ENCODE measurements around the gene INAFM2. TPM values are rescaled to one million over a fixed set of nuclear protein-coding genes. Genes with fewer than 3 reads are reported as not detected.

INAFM2 gene
- total RNA-seq, 1 donor from 2014 or later: 25.5 TPM

DNA sequence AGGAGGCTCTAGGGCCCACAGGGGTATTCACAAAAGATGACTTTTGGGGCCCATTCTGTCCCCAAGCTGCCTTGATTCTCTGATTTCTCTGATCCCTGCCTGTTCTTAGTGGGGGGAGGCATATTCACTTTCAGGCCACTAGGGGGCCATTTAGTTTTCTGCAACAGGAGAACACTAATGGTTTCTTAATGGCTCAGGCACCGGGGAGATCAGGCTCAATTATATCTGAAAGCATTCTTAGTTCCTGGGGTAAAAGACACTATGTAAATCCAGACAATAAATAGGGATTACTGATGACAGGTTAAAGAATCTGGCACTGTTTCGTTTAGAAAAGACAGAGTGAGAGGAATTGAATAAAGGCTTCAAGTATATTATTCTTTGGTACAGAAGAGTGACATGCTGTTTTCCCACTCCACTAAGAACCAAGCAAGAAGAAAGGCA lies 2.5 kb upstream of the INAFM2 start:
- peak; percentile 68 for DNase-seq (ENCODE audit: low spot score)
- intact Hi-C loops (cut with DNase I): no loop called here
- peak; percentile 54 for ATAC-seq

DNA sequence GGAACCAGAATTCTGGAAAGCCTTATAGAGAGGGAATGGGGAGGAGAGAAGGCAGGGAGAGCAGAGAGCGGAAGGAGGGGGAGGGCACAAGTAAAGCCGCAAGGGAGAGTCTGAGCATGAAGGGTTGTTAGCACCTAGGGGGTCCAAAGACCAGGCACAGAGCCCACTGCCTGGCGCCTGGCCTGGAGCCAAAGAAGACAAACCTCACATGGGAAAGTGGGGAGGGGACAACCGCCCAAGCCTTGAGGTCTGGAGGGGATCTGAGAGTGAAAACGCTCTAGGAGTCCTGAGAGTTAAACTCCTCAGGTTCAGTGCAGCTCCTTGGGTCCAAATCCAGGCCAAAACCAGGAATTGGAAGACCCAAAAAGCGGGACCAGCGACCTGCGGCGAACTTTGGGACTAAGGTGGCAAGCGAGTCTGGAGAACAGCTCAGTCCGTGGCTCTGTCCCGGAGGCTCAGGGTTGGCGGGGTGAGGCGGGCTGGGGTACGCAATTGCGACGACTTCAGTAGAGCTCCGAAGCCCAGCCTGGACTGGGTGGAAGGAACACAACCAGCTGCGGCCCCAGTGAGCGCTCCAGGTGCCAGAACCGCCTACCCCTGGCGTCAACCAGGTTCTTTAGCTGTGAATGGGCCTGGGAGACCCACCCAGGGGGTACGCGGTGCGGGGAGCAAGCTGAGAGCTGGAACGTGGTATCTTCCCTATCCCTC lies 807 bp upstream of the INAFM2 start:
- intact Hi-C loops (cut with DNase I): no loop called here
- DNase-seq (ENCODE audit: low spot score) (peak; percentile 72), ATAC-seq (peak; percentile 38)

DNA sequence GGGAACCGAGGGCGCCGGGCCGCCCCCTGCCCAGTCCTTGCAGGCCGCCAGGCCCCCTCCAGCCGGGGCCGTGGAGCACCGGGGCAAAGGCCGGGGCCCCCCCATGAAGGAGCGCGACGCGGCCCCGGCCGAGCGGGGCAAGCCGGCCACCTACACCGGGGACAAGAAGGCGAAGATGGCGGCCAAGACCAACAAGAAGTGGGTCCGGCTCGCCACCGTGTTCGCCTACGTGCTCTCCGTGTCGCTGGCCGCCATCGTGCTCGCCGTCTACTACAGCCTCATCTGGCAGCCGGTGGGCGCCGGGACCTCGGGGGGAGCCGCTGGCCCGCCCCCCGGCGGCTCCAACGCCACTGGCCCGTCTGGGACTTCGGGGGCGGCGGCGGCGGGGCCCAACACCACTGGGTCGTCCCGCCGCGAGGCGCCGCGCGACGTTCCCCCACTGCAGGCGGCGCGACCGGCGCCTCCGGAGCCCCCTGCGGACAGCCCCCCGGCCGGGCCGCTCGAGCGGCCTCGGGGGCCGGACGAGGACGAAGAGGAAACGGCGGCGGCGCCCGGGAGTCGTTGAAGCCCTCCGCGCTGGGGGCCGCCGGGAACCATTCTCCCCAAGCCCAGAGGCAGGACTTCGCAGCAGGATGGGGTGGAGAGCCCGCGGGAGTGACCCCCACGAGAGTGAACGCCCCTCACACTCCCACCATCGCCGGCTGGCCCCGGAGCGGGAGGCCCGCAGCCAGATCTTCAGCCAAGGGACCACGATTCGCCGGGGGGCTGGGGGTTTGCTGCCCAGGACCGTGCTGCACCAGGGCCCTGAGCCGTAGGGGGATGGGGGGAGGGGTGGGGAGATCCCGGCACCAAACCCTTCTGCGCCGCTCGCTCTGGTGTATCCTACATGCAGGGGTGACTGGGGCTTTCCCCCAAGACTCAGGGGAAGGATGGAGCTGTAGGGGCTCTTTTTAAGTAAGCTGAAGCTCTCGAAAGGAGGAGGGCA lies 753 bp downstream of the INAFM2 start:
- DNase-seq (ENCODE audit: low spot score) (peak; percentile 69), ATAC-seq (no peak)
- intact Hi-C loops (cut with DNase I): no loop called here

DNA sequence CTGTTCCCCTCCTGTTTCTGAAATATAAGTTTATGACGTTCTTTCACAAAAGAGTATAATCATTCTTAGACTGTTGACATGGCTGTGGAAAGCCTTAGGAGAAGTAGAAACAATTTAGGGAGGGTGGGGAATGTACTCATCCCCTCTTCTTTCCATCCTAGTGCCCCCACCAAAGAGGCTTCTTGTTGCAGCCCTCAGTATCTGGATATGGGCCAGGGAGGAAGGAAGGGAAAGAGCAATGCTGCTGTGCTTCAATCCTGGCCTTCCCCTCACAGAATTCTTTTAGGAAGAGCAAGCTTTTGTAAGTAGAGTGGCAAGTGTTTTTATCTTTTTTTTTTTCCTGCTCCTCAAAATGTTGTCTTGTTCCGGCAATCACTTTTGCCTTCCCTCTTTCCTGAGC lies 1.7 kb downstream of the INAFM2 start:
- intact Hi-C loops (cut with DNase I): loop anchor here (5.0 kb wide), 1 partner anchor 1058 kb away; no protein-coding TSS in a partner anchor
- DNase-seq (ENCODE audit: low spot score) (no peak), ATAC-seq (no peak)

DNA sequence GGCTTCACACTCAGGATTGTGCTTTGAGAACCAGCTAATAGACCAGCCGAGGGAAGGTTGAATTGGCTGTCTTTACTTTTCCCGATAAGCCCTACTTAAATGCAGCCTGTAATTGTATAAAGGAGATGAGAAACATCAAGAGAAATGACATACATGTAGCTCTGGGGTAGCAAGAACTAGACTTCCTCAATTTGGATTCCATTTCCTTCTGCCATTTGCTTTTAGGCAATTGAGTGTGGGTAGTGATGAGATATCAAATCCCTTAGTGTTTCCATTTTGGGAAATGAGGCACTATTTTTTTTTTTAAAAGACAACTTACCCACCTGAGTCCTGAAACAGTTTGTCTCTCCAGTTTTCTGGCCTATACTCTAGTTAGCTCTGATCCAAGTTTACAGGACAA lies 2.2 kb downstream of the INAFM2 start:
- intact Hi-C loops (cut with DNase I): loop anchor here (5.0 kb wide), 1 partner anchor 1058 kb away; no protein-coding TSS in a partner anchor

DNA sequence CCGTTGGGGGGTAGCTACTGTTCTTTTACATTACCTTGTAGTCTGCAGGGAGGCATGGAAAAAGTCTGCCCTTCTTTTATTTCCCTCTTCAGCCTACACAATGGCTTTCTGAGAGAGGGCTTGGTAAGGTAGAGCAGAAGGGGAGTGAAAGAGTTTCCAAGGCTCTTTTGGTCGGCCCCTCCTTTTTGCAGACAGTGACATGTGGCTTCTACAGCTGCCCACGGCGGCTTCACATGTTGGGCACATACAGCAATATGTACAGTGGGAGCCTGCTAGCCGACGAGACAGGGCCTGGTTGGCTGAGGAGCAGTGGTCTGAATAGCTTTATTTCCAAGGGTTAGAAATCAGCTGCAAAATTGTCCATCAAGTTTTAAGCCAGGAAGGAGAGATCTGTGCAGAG lies 4.0 kb downstream of the INAFM2 start:
- ATAC-seq: no peak
- no peak for DNase-seq (ENCODE audit: low spot score)
- intact Hi-C loops (cut with DNase I): loop anchor here (5.0 kb wide), 1 partner anchor 1060 kb away; no protein-coding TSS in a partner anchor

More for the DNA sequence above, 2.2 kb downstream of the INAFM2 start:
- ATAC-seq: no peak
- no peak for DNase-seq (ENCODE audit: low spot score)

DNA sequence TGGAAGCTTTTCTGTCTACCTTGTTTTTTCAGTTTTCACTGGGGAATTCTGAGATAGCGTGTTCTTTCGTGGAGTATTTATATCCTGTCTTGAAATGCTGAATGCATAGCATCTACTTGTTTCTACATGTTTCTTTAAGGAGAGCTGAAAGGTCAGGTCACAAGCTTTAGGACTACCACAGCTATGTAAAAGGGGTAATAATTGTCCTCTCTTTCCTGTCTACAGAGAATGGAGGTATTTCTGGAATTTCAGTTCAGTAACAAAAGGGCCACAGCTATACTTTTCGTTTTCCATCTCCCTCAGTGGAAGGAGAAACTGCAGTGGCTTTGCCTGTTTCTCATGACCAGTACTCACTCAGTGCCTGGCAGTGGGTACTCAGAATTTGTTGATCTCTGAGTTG lies 4.7 kb downstream of the INAFM2 start:
- intact Hi-C loops (cut with DNase I): loop anchor here (5.0 kb wide), 1 partner anchor 1061 kb away; no protein-coding TSS in a partner anchor
- ATAC-seq: no peak
- DNase-seq (ENCODE audit: low spot score): no peak

DNA sequence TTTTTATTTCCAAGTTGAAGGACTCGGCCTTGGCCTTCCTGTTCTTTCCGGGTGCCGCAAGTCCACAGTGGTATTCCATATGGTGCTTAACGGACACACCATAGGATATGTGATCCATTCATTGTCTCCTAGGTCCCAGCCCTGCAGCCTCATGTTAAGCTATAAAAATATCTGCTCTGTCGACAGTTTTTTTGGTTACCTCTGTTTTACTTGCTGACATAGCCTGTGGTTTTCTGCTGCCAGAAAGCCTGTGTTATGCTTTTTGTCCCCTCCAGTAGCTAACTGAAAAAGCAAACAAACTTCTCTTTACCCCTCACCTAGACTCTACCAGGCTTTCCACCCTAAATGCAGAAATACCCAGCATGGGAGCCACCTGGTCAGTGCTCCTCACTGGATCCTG lies 5.3 kb downstream of the INAFM2 start:
- ATAC-seq: no peak
- DNase-seq (ENCODE audit: low spot score): no peak

DNA sequence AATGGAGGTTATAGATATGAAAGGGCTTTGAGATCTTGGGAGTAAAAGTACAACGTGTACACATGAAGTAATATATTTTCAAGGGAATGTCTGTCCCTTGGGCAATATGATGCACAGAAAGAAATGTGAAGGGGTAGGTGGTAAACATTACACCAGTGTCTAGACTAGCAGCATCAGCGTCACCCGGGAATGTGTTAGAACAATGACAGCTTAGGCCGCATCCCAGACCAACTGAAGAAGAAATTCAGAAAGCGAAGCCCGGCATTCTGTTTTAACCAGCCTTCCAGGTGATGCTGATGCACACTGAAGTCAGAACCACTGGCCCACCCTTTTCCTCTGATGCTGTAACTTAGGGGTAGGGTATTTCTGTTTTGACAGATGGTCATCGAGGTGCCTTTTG lies 6.3 kb downstream of the INAFM2 start:
- ATAC-seq (no peak), DNase-seq (ENCODE audit: low spot score) (no peak)
- intact Hi-C loops (cut with DNase I): loop anchor here (5.0 kb wide), 1 partner anchor 1063 kb away; no protein-coding TSS in a partner anchor

More for the DNA sequence above, 5.3 kb downstream of the INAFM2 start:
- intact Hi-C loops (cut with DNase I): loop anchor here (5.0 kb wide), 1 partner anchor 1061 kb away; no protein-coding TSS in a partner anchor

DNA sequence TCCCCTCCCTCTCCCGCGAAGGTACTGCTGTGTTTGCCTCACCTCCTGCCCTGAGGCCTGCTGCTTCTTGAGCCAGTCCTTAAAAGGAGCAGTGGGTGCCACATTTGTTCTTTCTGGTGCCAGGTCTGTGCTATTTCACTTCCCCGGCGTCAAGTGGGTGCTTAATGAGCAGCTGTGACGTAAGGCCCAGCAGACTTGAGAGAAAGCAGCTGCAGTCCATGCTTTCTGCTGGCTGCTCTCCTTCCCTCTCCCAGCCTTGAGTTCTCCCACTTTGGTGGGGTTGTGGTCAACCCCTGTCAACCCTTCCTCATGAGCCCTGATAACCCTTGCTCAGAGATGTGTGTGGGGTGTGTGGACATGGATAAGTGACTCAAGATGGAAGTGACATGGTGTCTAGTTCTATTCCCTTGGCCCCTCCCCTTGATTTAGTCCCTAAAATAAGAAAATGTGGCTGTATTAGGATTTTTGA lies 6.9 kb downstream of the INAFM2 start:
- intact Hi-C loops (cut with DNase I): no loop called here
- ATAC-seq: peak; percentile 20
- DNase-seq (ENCODE audit: low spot score): no peak

DNA sequence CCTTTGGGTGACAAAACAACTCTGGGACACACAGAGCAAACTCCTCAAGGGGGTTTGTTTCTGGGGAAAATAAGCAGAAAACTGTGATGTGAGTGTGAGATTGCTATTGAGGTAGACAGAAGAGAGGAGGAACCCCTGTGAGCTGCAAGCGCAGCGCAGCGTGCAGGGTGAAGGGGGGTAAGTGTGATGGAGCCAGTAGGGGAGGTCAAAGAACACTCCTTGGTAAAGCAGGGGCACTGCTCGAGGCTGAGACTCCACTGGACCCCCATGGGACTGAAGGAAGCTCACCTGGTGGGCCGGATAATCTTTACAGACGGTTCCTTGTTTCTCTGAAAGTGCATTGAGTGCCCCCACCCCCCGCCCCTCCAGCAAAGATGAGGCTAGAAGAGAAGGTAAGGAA lies 7.5 kb downstream of the INAFM2 start:
- intact Hi-C loops (cut with DNase I): no loop called here
- ATAC-seq (no peak), DNase-seq (ENCODE audit: low spot score) (no peak)

DNA sequence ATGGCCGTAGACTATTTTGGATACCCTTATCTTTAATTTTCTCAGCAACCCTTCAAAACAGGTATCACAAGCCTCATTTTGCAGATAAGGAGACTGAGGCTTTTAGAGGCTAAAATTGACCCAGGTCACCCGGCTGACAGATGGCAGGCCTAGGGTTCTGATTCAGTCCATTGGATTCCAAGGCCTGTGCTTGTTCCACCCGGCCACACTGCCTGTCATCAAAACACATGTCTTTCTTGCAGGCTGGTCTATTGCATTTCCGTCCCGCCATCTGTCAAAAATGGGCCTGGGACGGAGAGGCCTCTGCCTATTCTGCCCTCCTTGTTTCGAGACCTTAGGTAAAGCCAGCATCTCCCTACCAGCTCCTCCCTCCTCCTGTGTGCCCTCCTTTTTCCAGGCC lies 8.1 kb downstream of the INAFM2 start:
- ATAC-seq: no peak
- DNase-seq (ENCODE audit: low spot score): no peak
- intact Hi-C loops (cut with DNase I): no loop called here

DNA sequence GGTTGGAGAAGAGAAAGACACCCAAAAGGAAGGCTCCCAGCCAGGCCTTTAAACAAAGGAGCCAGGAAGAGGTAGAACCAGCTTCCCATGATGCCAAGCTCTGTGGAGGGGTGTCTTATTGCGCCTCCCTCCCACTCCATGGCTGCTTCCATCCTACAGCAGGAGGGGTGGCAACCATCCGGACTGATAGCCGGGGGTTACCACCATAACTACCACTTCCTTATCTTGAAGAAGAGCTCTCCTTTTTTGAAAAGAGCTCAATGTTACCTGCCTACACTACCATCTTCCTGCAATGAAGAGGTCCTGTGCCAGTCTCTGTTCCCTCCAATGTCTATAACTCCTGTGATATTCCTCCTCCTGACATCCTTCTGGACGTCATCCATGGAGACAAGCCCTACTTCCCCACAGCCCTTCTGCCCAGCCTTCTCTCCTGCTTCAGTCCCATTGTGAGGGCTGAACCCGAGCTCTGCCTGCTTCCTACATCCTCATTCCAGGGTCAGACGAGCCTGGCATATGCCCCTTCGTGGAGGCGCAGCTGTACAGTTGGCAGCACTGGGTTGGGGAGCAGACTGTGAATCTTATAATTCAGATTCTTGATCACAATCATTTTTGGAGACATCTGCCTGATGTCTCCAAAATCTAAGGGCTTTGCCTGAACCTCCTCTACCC lies 8.8 kb downstream of the INAFM2 start:
- intact Hi-C loops (cut with DNase I): no loop called here
- no peak for ATAC-seq
- no peak for DNase-seq (ENCODE audit: low spot score)

DNA sequence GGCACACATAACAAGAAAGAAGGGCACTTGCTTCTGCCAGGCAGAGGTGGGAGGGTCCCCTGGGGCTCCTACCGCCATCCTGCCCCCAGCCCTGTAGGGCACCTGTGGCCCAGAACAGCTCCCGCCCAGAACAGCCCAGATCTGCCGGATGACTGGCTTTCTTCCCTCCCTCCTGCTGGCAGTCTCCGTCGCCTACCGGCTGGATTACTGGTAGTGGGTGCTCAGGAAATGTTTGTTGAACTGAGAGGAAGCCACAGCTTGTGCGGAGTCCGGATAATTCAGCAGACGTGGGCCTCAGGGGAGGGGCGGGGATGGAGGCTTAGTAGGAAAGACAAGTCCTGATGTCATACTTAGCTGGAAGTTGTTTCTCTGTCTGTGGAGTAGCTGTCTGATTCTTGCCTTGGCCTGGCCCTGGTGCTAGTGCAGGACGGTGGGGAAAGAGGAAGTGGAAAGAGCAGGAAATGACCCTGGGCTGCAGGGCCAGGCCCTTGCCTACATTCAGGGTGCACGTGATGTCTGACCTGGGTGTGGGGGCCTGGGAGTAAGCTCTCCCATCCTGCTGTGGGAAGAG lies 10.5 kb downstream of the INAFM2 start:
- intact Hi-C loops (cut with DNase I): no loop called here
- peak; percentile 81 for DNase-seq (ENCODE audit: low spot score)
- peak; percentile 69 for ATAC-seq

DNA sequence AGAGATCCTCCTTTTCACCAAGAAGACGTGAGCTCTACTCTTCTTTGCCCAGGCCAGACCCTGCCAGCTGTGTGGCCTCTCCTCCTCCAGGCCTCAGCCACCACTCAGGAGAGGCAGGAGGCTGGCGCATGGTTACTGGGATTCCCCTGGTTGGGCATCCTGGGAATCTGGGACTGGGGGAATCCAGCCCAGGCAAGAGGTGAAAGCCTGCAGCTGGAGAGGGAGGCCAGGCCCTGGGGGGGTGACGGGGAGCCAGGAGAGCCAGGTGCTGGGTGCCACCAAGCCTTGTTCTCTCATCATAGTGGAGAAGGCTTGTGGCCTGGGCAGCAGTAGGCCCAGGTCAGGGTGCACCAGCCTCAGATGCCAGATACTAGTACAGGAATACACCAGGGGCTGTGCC lies 11.0 kb downstream of the INAFM2 start:
- ATAC-seq: peak; percentile 2
- DNase-seq (ENCODE audit: low spot score): no peak
- intact Hi-C loops (cut with DNase I): no loop called here

DNA sequence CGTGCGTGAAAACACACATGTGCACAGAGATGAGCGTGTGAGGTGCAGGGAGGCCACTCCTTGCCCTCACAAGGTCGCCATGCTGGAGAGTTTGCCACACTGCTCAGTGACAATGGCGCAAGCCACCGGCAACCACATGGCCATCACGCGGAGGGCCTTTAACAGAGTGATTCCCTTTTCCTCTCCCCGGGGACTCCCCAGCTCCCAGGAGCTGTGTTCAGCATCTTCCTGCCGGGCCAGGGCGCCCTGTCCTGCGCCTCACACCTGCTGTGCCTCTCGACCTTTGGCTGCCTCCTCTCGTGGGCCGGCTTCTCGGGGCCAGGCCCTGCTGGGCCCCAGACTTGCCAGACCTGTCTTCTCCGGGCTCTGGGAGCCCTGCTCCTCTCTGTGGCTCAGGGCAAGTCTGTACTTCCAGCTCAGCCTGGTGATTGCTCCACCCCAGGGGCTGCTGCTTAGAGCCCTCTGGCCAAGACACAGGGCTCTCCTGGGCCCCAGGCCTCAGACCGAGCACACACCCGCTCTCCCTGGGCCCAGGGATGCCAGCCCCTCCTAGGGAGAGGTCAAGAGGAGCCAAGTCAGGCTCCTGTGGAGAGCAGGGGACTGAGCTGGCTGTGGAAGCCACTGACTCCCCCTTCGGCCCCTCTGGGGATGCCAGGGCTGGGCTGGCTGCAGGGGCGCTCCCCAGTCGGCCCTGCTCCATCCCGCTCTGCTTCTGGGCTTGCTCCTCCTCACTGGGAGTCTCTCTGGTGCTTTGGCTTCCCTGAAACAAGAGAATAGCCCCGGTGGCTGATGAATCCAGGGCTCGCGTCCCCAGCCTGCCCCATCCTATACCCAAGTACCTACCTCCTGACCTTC lies 11.7 kb downstream of the INAFM2 start:
- intact Hi-C loops (cut with DNase I): no loop called here
- peak; percentile 66 for DNase-seq (ENCODE audit: low spot score)
- peak; percentile 1 for ATAC-seq

DNA sequence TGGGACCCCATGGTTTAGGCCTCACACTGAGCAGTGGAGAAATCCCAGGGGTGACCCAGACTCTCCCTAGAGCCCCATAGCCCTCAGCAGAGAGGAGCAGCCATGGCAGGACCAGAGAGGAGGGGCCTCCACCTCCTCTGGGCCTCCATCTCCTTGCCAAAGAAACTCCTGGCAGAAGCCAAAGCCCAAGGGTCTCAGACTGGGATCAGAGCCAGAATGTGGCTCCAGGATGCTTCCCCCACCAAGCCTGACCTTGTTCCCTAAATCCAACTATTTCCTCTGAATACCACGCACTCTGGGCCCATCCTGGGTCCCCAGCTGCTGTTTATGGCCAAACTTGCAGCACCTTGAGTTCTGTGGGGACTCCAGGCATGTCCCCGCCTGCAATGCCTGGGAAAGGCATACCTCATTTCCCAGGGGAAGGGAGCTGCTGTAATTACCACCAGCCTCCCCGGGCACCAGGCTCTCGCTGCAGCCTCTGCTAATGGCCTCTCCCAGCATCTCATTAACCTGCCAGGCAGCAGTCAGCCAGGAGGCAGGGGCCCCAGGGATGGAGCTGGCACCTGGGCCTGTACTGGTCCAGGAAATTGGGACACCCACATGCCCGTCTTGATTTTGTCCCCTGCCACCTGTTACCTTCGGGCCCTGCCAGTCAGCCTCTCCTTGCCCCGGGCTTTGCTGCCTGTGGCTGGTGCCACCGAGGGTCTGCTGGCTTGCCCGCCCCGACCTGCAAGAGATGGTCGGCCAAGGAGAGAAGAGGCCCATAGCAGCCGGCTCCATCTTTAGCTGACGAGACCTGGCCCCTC lies 12.6 kb downstream of the INAFM2 start:
- DNase-seq (ENCODE audit: low spot score) (no peak), ATAC-seq (no peak)
- intact Hi-C loops (cut with DNase I): no loop called here

Measured in sciatic nerve (tissue), 2 donors.